Measurements from ENCODE around the gene MYO5C. TPM values are rescaled to one million over a fixed set of nuclear protein-coding genes. Genes with fewer than 3 reads are reported as not detected.

The MYO5C gene
- polyA plus RNA-seq, 1 donor (not counting 4 experiments of a cell fraction or from before 2014, with no cell fraction given), result 0.16 TPM

- no peak within 1 kb of the TSS for H3K4me2 ChIP-seq (ENCODE audit: control insufficient read depth, extremely low read depth, insufficient read depth, low read depth, low read length)
- no peaks in the 10 kb centered on the region for H4K20me1 ChIP-seq (ENCODE audit: control insufficient read depth, extremely low read depth, insufficient read depth, low read length)
- H3K9me3 ChIP-seq (ENCODE audit: control insufficient read depth, low read depth, low read length), result no peaks in the 10 kb centered on the region
- H3K36me3 ChIP-seq (ENCODE audit: control insufficient read depth in 2 of 2, extremely low read depth in 1 of 2, insufficient read depth in 2 of 2, low read length in 2 of 2), result no peaks in the 10 kb centered on the region
- FAIRE-seq (no peak), DNase-seq (ENCODE audit: low read depth, low spot score) (no peak)
- no peak within 1 kb of the TSS for H3K4me3 ChIP-seq (ENCODE audit: control insufficient read depth in 2 of 3, extremely low read depth in 1 of 3, insufficient read depth in 2 of 3, low read depth in 1 of 3, low read length in 3 of 3)
- no peaks in the 10 kb centered on the region for H3K79me2 ChIP-seq (ENCODE audit: control insufficient read depth, insufficient read depth, low read length)
- H3K27me3 ChIP-seq (ENCODE audit: control insufficient read depth, extremely low read depth, insufficient read depth, low read length), result no peaks in the 10 kb centered on the region
- no peak within 1 kb of the TSS for H3K9ac ChIP-seq (ENCODE audit: control insufficient read depth, extremely low read depth, insufficient read depth, low read length)
- no peak within 1 kb of the TSS for H3K27ac ChIP-seq (ENCODE audit: control insufficient read depth, insufficient read depth, low read length)
- no peaks in the 10 kb centered on the region for H3K4me1 ChIP-seq (ENCODE audit: control insufficient read depth, extremely low read depth, insufficient read depth, low read length)
- H3K9me1 ChIP-seq (ENCODE audit: control insufficient read depth, extremely low read depth, insufficient read depth, low read length), result no peaks in the 10 kb centered on the region
- H2AFZ ChIP-seq (ENCODE audit: control insufficient read depth, low read length), result no peak within 1 kb of the TSS
- dilution Hi-C loops (cut with MboI; ENCODE audit: extremely low pct_ligation_motif_present, low sequenced_read_pairs), result no loop called here
- TF ChIP-seq, protein P1, sequence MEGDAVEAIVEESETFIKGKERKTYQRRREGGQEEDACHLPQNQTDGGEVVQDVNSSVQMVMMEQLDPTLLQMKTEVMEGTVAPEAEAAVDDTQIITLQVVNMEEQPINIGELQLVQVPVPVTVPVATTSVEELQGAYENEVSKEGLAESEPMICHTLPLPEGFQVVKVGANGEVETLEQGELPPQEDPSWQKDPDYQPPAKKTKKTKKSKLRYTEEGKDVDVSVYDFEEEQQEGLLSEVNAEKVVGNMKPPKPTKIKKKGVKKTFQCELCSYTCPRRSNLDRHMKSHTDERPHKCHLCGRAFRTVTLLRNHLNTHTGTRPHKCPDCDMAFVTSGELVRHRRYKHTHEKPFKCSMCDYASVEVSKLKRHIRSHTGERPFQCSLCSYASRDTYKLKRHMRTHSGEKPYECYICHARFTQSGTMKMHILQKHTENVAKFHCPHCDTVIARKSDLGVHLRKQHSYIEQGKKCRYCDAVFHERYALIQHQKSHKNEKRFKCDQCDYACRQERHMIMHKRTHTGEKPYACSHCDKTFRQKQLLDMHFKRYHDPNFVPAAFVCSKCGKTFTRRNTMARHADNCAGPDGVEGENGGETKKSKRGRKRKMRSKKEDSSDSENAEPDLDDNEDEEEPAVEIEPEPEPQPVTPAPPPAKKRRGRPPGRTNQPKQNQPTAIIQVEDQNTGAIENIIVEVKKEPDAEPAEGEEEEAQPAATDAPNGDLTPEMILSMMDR (optimal IDR thresholded peaks at IDR 0.05 in 1 of 3, IDR thresholded peaks at IDR 0.05 in 1 of 3, conservative IDR thresholded peaks at IDR 0.05 in 1 of 3; ENCODE audit: extremely low read depth in 1 of 3, insufficient read depth in 2 of 3, low read length in 3 of 3), result no peak
- TF ChIP-seq EZH2 (IDR thresholded peaks at IDR 0.05; ENCODE audit: low read length), result no peak
These were observed 104.4 kb downstream of the MYO5C start, which contains the start of gene GNB5 for GRCh38 chr15:52191207-52191606. Gene GNB5, minus strand, starts transcription at chr15:52191392. Its CDS starts 6,716 bp downstream, at chr15:52184676.

- no peaks in the 10 kb centered on the region for H3K9me1 ChIP-seq (ENCODE audit: control insufficient read depth, extremely low read depth, insufficient read depth, low read length)
- no peak overlapping the region for H2AFZ ChIP-seq (ENCODE audit: control insufficient read depth, low read length)
- no peak overlapping the region for H3K9ac ChIP-seq (ENCODE audit: control insufficient read depth, extremely low read depth, insufficient read depth, low read length)
- DNase-seq (ENCODE audit: low read depth, low spot score) (no peak), FAIRE-seq (no peak)
- H3K36me3 ChIP-seq (ENCODE audit: control insufficient read depth in 2 of 2, extremely low read depth in 1 of 2, insufficient read depth in 2 of 2, low read length in 2 of 2), result no peaks in the 10 kb centered on the region
- H3K4me2 ChIP-seq (ENCODE audit: control insufficient read depth, extremely low read depth, insufficient read depth, low read depth, low read length), result no peak overlapping the region
- dilution Hi-C loops (cut with MboI; ENCODE audit: extremely low pct_ligation_motif_present, low sequenced_read_pairs), result no loop called here
- TF ChIP-seq EZH2 (IDR thresholded peaks at IDR 0.05; ENCODE audit: low read length), result no peak
- TF ChIP-seq, protein P1 (optimal IDR thresholded peaks at IDR 0.05 in 1 of 3, IDR thresholded peaks at IDR 0.05 in 1 of 3, conservative IDR thresholded peaks at IDR 0.05 in 1 of 3; ENCODE audit: extremely low read depth in 1 of 3, insufficient read depth in 2 of 3, low read length in 3 of 3), result no peak
- no peaks in the 10 kb centered on the region for H3K79me2 ChIP-seq (ENCODE audit: control insufficient read depth, insufficient read depth, low read length)
- no peaks in the 10 kb centered on the region for H3K9me3 ChIP-seq (ENCODE audit: control insufficient read depth, low read depth, low read length)
- H3K27me3 ChIP-seq (ENCODE audit: control insufficient read depth, extremely low read depth, insufficient read depth, low read length), result no peaks in the 10 kb centered on the region
- H3K27ac ChIP-seq (ENCODE audit: control insufficient read depth, insufficient read depth, low read length), result no peak overlapping the region
- H3K4me1 ChIP-seq (ENCODE audit: control insufficient read depth, extremely low read depth, insufficient read depth, low read length), result no peaks in the 10 kb centered on the region
- no peak overlapping the region for H3K4me3 ChIP-seq (ENCODE audit: control insufficient read depth in 2 of 3, extremely low read depth in 1 of 3, insufficient read depth in 2 of 3, low read depth in 1 of 3, low read length in 3 of 3)
- no peaks in the 10 kb centered on the region for H4K20me1 ChIP-seq (ENCODE audit: control insufficient read depth, extremely low read depth, insufficient read depth, low read length)
These were observed 108.7 kb downstream of the MYO5C start for GRCh38 chr15:52186651-52187486.

Data from keratinocyte (primary cell).